Astrocyte (in vitro differentiated cells and primary cell): ENCODE data around the gene SETD7. TPM values are rescaled to one million over a fixed set of nuclear protein-coding genes. Genes with fewer than 3 reads are reported as not detected.

Source experiments
- DNase-seq: peaks from one replicate; pipeline ENCODE4 v3.0.0-alpha.2; 2010; ENCODE audit warnings: low read depth
- FAIRE-seq: peaks from 2 replicates; lab custom pipeline; 2011; peaks lifted over from hg19 to GRCh38; lab: Jason Lieb, UNC
- H2AFZ ChIP-seq: 2 replicates; pipeline ENCODE4 v1.6.0; 2012; ENCODE audit warnings: low read depth, low read length, inconsistent platforms
- H3K27ac ChIP-seq: 2 replicates; pipeline ENCODE4 v1.5.1; 2011; ENCODE audit warnings: low read depth, low read length, inconsistent platforms
- H3K27me3 ChIP-seq: 2 replicates; pipeline ENCODE4 v1.6.0; 2011; ENCODE audit warnings: low read length, inconsistent platforms; ENCODE audit not compliant: insufficient read depth
- H3K36me3 ChIP-seq: 2 replicates; pipeline ENCODE4 v1.5.1; 2011; ENCODE audit warnings: low read length, inconsistent platforms; ENCODE audit not compliant: insufficient read depth
- H3K4me1 ChIP-seq: 2 replicates; pipeline ENCODE4 v1.5.1; 2011; ENCODE audit warnings: low read length, inconsistent platforms; ENCODE audit not compliant: insufficient read depth
- H3K4me2 ChIP-seq: 2 replicates; pipeline ENCODE4 v1.6.0; 2012; ENCODE audit warnings: low read length, inconsistent platforms
- H3K4me3 ChIP-seq: 2 replicates; pipeline ENCODE4 v1.5.1; 2011; ENCODE audit warnings: low read depth, mild to moderate bottlenecking, low read length, inconsistent platforms; ENCODE audit not compliant: insufficient read depth
- H3K79me2 ChIP-seq: 2 replicates; pipeline ENCODE4 v1.6.0; 2012; ENCODE audit warnings: mild to moderate bottlenecking, low read length, inconsistent platforms; ENCODE audit not compliant: insufficient read depth
- H3K9ac ChIP-seq: 2 replicates; pipeline ENCODE4 v1.6.0; 2012; ENCODE audit warnings: mild to moderate bottlenecking, low read length, inconsistent platforms
- H3K9me3 ChIP-seq: 2 replicates; pipeline ENCODE4 v1.5.1; 2012; ENCODE audit warnings: low read depth, mild to moderate bottlenecking, low read length, inconsistent platforms; ENCODE audit not compliant: insufficient read depth
- H4K20me1 ChIP-seq: 2 replicates; pipeline ENCODE4 v1.6.0; 2012; ENCODE audit warnings: low read length, inconsistent platforms; ENCODE audit not compliant: insufficient read depth
- H3K27ac Mint-ChIP-seq: one replicate; pipeline ENCODE4 v1.8.0; 2021; ENCODE audit warnings: mild to moderate bottlenecking, mixed read lengths; ENCODE audit not compliant: unreplicated experiment
- H3K27me3 Mint-ChIP-seq: one replicate; pipeline ENCODE4 v1.8.0; 2021; ENCODE audit warnings: low read depth, mixed read lengths; ENCODE audit not compliant: unreplicated experiment
- H3K36me3 Mint-ChIP-seq: one replicate; pipeline ENCODE4 v1.8.0; 2021; ENCODE audit warnings: low read depth, mixed read lengths; ENCODE audit not compliant: unreplicated experiment
- H3K4me1 Mint-ChIP-seq: one replicate; pipeline ENCODE4 v1.8.0; 2021; ENCODE audit warnings: low read depth, mixed read lengths; ENCODE audit not compliant: unreplicated experiment
- H3K4me3 Mint-ChIP-seq: one replicate; pipeline ENCODE4 v1.8.0; 2021; ENCODE audit warnings: mild to moderate bottlenecking, moderate library complexity, mixed read lengths; ENCODE audit not compliant: unreplicated experiment
- H3K9me3 Mint-ChIP-seq: one replicate; pipeline ENCODE4 v1.8.0; 2021; ENCODE audit warnings: mild to moderate bottlenecking, mixed read lengths; ENCODE audit not compliant: unreplicated experiment
- EZH2 ChIP-seq: IDR thresholded peaks from 2 replicates; pipeline ENCODE4 v1.6.1; 2012; ENCODE audit warnings: mild to moderate bottlenecking, low read length, inconsistent platforms; ENCODE audit not compliant: insufficient read depth
- total RNA-seq: library from RNA; stranded (reverse); gene quantifications from 2 replicates; pipeline ENCODE4 v1.2.1, GENCODE V29; 2021
- TF ChIP-seq, protein P1 (sequence below): IDR thresholded peaks from 2 replicates; pipeline ENCODE4 v1.5.1; 2011; ENCODE audit warnings: low read depth, mild to moderate bottlenecking, inconsistent platforms, low read length, moderate library complexity; ENCODE audit not compliant: insufficient read depth

SETD7 gene
- total RNA-seq, 1 donor from 2014 or later, result 55.0 TPM

GRCh38 chr4:139556724-139557555, 921 bp upstream of the SETD7 start:
- H3K4me3 ChIP-seq, result peak overlapping the region; percentile 88
- H3K36me3 ChIP-seq, result no peaks in the 10 kb centered on the region
- Mint-ChIP-seq H3K9me3 (no peaks in the 10 kb centered on the region), H3K27ac (peak overlapping the region; percentile 96), H3K4me1 (peaks cover 31% of the 10 kb centered on the region), H3K36me3 (peaks cover 3% of the 10 kb centered on the region), H3K27me3 (peaks cover 13% of the 10 kb centered on the region), H3K4me3 (peak overlapping the region; percentile 94)
- FAIRE-seq, result no peak
- H3K27ac ChIP-seq, result peak overlapping the region; percentile 85
- H2AFZ ChIP-seq, result peak overlapping the region; percentile 96
- peak; percentile 63 for TF ChIP-seq EZH2
- TF ChIP-seq, protein P1, sequence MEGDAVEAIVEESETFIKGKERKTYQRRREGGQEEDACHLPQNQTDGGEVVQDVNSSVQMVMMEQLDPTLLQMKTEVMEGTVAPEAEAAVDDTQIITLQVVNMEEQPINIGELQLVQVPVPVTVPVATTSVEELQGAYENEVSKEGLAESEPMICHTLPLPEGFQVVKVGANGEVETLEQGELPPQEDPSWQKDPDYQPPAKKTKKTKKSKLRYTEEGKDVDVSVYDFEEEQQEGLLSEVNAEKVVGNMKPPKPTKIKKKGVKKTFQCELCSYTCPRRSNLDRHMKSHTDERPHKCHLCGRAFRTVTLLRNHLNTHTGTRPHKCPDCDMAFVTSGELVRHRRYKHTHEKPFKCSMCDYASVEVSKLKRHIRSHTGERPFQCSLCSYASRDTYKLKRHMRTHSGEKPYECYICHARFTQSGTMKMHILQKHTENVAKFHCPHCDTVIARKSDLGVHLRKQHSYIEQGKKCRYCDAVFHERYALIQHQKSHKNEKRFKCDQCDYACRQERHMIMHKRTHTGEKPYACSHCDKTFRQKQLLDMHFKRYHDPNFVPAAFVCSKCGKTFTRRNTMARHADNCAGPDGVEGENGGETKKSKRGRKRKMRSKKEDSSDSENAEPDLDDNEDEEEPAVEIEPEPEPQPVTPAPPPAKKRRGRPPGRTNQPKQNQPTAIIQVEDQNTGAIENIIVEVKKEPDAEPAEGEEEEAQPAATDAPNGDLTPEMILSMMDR, result no peak
- peaks cover 43% of the 10 kb centered on the region for H3K79me2 ChIP-seq
- peak overlapping the region; percentile 96 for H3K9ac ChIP-seq
- no peaks in the 10 kb centered on the region for H3K9me3 ChIP-seq
- peaks cover 17% of the 10 kb centered on the region for H4K20me1 ChIP-seq
- DNase-seq, result no peak
- peak overlapping the region; percentile 98 for H3K4me2 ChIP-seq
- H3K27me3 ChIP-seq, result peaks cover 23% of the 10 kb centered on the region
- H3K4me1 ChIP-seq, result peaks cover 29% of the 10 kb centered on the region

GRCh38 chr4:139555705-139556070, 331 bp downstream of the SETD7 start:
- H3K36me3 Mint-ChIP-seq, result peaks cover 3% of the 10 kb centered on the region
- Histone ChIP-seq H3K4me1 (peaks cover 40% of the 10 kb centered on the region), H3K9me3 (no peaks in the 10 kb centered on the region), H3K27me3 (peaks cover 23% of the 10 kb centered on the region), H4K20me1 (peaks cover 28% of the 10 kb centered on the region), H3K9ac (peak overlapping the region; percentile 96), H3K36me3 (no peaks in the 10 kb centered on the region), H3K4me3 (peak overlapping the region; percentile 88), H2AFZ (peak overlapping the region; percentile 96), H3K4me2 (peak overlapping the region; percentile 98), H3K27ac (peak overlapping the region; percentile 85), H3K79me2 (peaks cover 56% of the 10 kb centered on the region)
- H3K27me3 Mint-ChIP-seq, result peaks cover 13% of the 10 kb centered on the region
- H3K4me3 Mint-ChIP-seq, result peak overlapping the region; percentile 94
- no peak for FAIRE-seq
- no peak for DNase-seq
- H3K9me3 Mint-ChIP-seq, result no peaks in the 10 kb centered on the region
- no peak overlapping the region for H3K27ac Mint-ChIP-seq
- peaks cover 39% of the 10 kb centered on the region for H3K4me1 Mint-ChIP-seq
- TF ChIP-seq, protein P1, result no peak
- no peak for TF ChIP-seq EZH2
